Epithelial cell of prostate (primary cell): ENCODE results near the gene NDUFV1.
"Not testable (repeated sequence)": the region's sequence is repeated elsewhere in the genome, so short reads cannot be mapped to it uniquely, and the experiment has no call there.

ENCODE experiments used
- DNase-seq: peaks from one replicate; pipeline ENCODE4 v3.0.0-alpha.2; 2011; ENCODE audit warnings: low read depth, low spot score
- H3K27ac ChIP-seq: fragments of 450-650 bp; 2 replicates; pipeline ENCODE4 v1.5.1; 2017; ENCODE audit warnings: mild to moderate bottlenecking

Gene NDUFV1

GRCh38 chr11:67584881-67585873 is 21.6 kb upstream of the NDUFV1 start:
- no peak for DNase-seq

GRCh38 chr11:67585911-67586310 is 20.8 kb upstream of the NDUFV1 start:
- H3K27ac ChIP-seq: peak overlapping the region; percentile 98
- no peak for DNase-seq

More at GRCh38 chr11:67584881-67585873, 21.6 kb upstream of the NDUFV1 start:
- H3K27ac ChIP-seq: peak overlapping the region; percentile 98

DNA sequence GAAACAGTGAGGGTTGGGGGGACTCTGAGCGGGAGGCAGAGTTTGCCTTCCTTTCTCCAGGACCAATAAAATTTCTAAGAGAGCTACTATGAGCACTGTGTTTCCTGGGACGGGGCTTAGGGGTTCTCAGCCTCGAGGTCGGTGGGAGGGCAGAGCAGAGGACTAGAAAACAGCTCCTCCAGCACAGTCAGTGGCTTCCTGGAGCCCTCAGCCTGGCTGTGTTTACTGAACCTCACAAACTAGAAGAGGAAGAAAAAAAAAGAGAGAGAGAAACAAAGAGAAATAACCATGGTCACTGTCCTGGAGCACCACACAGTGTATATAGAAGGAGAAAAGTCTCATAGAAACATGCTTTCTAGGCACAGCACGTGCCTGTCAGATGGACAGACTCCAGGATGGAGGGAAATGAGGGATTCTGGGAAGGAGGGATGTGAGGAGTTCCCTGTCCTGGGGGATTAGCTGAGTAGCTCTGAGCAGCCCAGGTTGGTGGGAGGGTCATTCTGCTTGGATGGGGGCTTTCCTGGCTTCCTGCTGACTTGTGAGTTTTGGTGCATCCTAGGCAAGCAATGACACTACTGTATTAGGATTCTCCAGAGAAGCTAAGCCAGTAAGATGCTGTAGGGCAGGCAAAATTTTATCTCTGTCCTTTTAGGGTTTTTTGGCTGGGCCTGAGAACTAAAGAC is 20.0 kb upstream of the NDUFV1 start:
- DNase-seq: no peak
- peak overlapping the region; percentile 98 for H3K27ac ChIP-seq

GRCh38 chr11:67588136-67588503 is 18.6 kb upstream of the NDUFV1 start:
- H3K27ac ChIP-seq: no peak overlapping the region
- DNase-seq: no peak

GRCh38 chr11:67588899-67589415 is 17.8 kb upstream of the NDUFV1 start:
- DNase-seq: not testable (repeated sequence)
- H3K27ac ChIP-seq: peak overlapping the region; percentile 16

DNA sequence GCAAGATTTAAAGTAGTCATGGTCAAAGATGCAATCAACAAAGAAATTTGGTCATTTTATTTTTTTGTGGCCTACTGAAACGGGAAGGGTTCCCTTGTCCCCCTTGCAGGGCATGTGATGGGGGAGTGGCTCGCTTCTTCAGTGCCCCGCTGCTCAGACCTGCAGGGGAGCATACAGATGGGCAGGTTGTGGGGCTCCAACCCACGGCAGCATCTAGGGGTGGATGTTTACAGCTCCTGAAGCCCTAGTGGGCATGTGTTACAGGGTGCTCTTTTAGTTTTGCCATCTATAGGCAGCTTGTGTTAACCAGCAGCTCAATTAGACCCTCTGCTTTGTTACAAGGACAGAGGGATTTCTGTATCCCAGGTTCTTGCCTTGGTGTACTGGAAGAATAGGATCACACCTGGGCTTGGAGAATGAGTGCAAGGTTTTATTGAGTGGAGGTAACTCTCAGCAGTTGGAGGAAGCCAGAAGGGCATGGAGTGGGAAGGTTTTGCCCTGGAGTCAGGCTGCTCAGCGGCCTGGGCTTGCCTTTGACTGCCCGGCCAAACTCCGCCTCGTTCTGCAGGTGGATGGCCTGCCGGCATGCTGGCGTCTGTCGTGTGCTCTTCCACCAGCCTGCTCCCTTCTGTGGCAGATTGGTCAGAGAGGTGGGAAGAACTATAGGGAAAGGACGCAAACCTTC is 13.7 kb upstream of the NDUFV1 start:
- DNase-seq: no peak
- peak overlapping the region; percentile 34 for H3K27ac ChIP-seq

- peak overlapping the region; percentile 34 for H3K27ac ChIP-seq
- no peak for DNase-seq
Observed at GRCh38 chr11:67593565-67593905, 13.2 kb upstream of the NDUFV1 start.

DNA sequence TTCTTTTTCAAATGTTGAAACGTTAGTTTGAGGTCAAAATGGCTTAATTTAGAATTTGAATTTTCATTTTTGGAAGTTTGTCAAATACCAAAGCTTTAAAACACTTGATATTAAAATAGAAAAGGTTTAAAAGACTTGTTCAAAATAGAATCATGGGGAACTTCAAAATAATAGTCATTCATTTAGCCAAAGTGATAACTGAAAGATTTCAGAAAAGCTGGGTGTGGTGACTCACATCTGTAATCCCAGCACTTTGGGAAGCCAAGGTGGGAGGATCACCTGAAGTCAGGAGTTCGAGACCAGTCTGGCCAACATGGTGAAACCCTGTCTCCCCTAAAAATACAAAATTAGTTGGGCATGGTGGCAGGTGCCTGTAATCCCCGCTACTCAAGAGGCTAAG is 12.3 kb upstream of the NDUFV1 start:
- no peak for DNase-seq
- H3K27ac ChIP-seq: no peak overlapping the region

GRCh38 chr11:67596753-67597300 is 9.9 kb upstream of the NDUFV1 start:
- no peak for DNase-seq
- no peak overlapping the region for H3K27ac ChIP-seq

- H3K27ac ChIP-seq, DNase-seq: not testable (repeated sequence)
Observed at GRCh38 chr11:67597458-67597857, 9.3 kb upstream of the NDUFV1 start.

DNA sequence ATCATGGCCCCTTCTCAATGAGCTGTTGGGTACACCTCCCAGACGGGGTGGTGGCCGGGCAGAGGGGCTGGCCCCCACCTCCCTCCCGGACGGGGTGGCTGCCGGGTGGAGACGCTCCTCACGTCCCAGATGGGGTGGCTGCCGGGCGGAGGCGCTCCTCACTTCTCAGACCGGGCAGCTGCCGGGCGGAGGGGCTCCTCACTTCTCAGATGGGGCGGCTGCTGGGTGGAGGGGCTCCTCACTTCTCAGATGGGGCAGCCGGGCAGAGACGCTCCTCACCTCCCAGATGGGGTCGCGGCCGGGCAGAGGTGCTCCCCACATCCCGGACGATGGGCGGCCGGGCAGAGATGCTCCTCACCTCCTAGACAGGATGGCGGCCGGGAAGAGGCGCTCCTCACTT is 8.8 kb upstream of the NDUFV1 start:
- not testable (repeated sequence) for H3K27ac ChIP-seq, DNase-seq

DNA sequence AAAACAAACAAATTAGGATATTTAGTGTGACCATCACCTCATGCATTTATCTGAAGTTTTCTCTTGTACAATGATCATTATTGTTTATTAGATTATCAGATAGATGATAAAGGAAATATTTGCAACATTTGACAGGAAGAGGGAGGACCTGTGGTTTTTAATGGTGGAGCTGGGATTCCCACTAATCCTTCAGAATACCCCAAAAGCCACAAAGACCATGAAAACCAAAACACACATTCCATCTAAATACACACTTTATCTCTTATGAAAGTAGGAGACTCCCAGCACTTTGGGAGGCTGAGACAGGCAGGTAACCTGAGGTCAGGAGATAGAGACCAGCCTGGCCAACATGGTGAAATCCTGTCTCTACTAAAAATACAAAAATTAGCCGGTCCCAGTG is 7.6 kb upstream of the NDUFV1 start:
- no peak for DNase-seq
- H3K27ac ChIP-seq: no peak overlapping the region

DNA sequence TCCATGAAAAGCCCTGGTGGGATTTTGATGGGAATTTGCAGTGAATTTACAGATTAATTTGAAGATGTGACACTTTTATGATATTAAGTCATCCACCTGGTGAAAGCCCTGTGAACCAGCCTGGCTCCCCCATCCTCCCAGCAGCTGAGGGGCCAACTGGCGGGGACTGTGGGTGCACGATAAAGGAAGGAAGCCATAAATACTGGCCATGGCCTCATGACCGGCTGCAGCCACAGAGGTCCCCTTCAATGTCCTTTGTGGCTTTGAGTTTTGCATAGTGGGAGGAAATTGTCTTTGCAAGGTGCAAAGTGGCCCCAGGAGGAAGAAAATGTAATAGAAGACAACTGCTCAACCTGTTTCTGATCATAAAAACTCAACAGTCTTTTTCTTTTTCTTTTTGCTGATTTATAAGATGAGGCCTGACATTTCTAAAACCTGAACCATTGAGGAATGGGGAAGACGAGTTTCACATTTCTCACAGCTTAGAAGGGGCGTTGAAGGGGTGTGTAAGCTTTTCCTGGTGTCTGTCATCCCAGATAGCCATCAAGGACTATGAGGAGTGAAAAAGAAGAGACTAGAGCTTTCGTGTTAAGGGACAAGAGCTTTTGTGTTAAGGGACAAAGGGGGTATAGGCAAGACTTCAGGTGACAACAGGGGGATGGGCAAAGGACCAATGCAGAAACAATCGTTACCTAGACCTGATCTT is 6.3 kb upstream of the NDUFV1 start:
- H3K27ac ChIP-seq: no peak overlapping the region
- DNase-seq: no peak

DNA sequence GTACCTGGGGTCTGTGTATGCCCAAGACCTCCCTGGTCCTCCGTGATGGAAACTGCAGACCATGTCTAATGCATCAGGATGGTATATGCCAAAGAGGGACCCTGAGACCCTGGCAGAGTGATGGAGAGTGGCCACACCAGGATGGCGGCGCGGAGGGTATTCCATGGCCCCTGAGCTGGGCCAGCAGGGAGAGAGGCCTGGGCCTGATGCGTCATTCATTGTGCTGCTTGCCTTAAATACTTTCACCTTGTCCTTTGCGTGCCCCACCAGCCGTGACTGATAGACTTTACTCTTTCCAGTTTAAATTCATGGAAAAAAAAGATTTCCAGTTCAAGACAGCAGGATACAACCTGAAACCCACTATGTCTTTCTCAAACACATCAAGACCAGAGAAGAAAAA is 5.6 kb upstream of the NDUFV1 start:
- H3K27ac ChIP-seq: no peak overlapping the region
- DNase-seq: no peak

DNA sequence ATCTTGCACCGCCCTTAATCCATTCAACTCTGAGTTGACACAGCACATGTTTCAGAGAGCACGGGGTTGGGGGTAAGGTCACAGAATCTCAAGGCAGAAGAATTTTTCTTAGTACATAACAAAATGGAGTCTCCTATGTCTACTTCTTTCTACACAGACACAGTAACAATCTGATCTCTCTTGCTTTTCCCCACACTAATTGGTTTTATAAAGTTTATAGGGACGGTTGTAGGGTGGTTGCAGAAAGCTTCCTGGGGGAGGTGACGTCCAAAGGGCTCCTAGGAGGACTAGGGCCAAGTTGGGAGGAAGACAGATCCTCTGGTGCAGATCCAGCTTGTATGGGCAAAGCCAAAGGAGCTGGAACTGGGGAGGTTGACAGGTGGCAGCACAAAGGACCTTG is 2.6 kb upstream of the NDUFV1 start:
- not testable (repeated sequence) for DNase-seq, H3K27ac ChIP-seq

DNA sequence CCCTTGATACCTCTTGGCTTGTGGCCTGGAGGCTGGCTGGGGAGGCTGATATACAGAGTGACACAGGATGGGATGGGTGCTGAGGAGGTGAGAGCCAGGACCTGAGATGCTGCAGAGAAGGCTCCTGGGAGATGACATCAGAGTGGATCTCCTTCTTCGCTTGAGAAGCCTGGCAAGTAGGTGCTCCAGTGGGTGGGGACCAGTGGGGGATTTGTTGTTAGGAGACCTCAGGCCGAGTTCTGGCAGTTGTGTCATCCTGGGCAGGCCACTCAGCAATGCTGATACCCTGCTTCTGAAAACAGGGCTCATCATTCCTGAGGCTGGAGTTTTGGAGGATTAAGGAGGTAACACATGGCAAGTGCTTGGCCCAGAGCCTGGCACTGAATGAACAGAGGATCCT is 1.9 kb upstream of the NDUFV1 start:
- no peak for DNase-seq
- H3K27ac ChIP-seq: no peak overlapping the region

DNA sequence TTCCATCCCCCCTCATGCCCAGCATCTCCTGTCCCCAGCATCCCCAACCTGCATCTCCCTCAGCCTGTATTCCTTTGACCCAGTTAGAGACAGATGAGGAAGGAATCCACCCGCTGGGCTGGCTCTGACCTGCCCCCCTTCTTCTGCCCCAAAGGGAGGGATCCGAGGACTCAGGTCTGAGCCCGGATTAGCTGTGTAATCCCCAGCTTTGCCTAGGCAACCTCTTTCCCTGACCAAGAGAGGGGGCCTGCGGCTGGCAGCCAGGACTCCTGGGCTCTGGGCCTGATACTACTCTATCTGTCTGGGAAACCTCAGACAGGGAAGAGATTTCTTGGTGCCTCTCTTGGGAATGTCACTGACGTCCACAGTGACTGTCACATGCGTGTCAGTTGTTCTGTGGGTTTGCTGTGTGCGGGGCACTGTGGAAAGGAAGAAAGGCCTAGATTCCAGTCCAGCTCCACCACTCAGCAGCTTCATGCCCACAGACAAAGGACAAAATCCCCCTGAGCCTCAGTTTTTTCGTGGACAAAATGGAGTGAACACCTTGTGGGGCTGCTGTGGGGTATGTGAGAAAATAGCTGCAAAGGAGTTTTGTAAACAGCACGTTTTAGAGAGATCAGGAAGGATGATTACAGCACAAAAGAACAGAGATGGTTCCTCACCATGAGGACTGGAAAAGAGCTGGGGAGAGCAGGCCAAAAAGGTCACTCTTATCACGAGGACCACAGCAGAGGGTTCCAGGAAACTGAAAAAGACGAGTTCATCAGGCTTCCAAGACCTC is 1.3 kb upstream of the NDUFV1 start:
- DNase-seq: no peak
- H3K27ac ChIP-seq: no peak overlapping the region

- no peak for DNase-seq
Observed at GRCh38 chr11:67606093-67606491, 644 bp upstream of the NDUFV1 start.

GRCh38 chr11:67607507-67607906 is 771 bp downstream of the NDUFV1 start:
- H3K27ac ChIP-seq: no peak overlapping the region
- DNase-seq: no peak

More at GRCh38 chr11:67606093-67606491, 644 bp upstream of the NDUFV1 start:
- H3K27ac ChIP-seq: no peak overlapping the region
